DOHH2 (cell line): ENCODE measurements around the gene DKKL1.

Experiments used
- EZH2phosphoT487 ChIP-seq: fragments of 200-600 bp; sonication (generic); IDR thresholded peaks from 2 replicates; pipeline ENCODE4 v1.6.1; 2017; ENCODE audit warnings: borderline replicate concordance, mild to moderate bottlenecking, antibody characterized with exemption, low read length, moderate library complexity, mixed read lengths
- TF ChIP-seq, protein P1 (sequence below): fragments of 200-600 bp; sonication (generic); IDR thresholded peaks from one replicate; pipeline ENCODE4 v1.5.1; 2014; ENCODE audit warnings: antibody characterized with exemption, mild to moderate bottlenecking, low read depth, low read length; ENCODE audit not compliant: poor library complexity, severe bottlenecking

DNA sequence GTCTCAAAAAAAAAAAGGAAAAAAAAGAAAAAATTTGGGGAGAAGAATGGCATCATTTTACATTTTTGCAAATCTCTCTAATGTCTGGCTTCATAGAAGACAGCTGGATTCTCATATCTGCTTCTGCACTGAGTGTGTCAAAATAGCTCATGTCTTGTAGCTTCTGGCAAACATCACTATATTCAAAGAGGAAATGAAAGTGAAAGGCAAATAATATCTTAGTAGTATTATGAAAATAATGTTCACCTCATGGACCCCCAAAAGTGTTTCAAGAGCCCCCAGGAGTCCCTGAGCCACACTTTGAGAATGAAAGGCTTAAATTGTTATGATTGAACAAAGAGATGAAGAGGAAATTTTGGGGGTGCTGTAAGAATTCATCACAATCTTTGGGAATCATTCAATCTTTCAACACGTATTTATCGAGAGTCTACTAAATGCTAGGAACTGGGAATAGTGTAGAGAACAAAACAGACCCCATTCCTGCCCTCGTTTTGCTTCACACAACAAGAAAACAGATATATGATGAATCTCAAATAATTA is 37.4 kb upstream of the DKKL1 start:
- TF ChIP-seq, protein P1, sequence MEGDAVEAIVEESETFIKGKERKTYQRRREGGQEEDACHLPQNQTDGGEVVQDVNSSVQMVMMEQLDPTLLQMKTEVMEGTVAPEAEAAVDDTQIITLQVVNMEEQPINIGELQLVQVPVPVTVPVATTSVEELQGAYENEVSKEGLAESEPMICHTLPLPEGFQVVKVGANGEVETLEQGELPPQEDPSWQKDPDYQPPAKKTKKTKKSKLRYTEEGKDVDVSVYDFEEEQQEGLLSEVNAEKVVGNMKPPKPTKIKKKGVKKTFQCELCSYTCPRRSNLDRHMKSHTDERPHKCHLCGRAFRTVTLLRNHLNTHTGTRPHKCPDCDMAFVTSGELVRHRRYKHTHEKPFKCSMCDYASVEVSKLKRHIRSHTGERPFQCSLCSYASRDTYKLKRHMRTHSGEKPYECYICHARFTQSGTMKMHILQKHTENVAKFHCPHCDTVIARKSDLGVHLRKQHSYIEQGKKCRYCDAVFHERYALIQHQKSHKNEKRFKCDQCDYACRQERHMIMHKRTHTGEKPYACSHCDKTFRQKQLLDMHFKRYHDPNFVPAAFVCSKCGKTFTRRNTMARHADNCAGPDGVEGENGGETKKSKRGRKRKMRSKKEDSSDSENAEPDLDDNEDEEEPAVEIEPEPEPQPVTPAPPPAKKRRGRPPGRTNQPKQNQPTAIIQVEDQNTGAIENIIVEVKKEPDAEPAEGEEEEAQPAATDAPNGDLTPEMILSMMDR: no peak
- TF ChIP-seq EZH2phosphoT487: no peak
